Subcutaneous adipose tissue (tissue), 4 donors: Measurements from ENCODE around the gene CYTH1. TPM values are rescaled to one million over a fixed set of nuclear protein-coding genes. Genes with fewer than 3 reads are reported as not detected.

Source experiments
- CTCF ChIP-seq: fragments of 450-650 bp; IDR thresholded peaks from one replicate; pipeline ENCODE4 v1.5.1; 2016; ENCODE audit warnings: low read depth, mild to moderate bottlenecking, control low read depth, antibody characterized with exemption, moderate library complexity
- total RNA-seq, 4 donors: library from RNA; depleted of rRNA; stranded (reverse); fragments of >200 nt; gene quantifications; one replicate each; pipeline ENCODE4 v1.1.0, GENCODE V29; 2016

CYTH1 gene
- total RNA-seq, 4 donors from 2014 or later, result 54.0 to 86.5 (median 71.1) TPM

DNA sequence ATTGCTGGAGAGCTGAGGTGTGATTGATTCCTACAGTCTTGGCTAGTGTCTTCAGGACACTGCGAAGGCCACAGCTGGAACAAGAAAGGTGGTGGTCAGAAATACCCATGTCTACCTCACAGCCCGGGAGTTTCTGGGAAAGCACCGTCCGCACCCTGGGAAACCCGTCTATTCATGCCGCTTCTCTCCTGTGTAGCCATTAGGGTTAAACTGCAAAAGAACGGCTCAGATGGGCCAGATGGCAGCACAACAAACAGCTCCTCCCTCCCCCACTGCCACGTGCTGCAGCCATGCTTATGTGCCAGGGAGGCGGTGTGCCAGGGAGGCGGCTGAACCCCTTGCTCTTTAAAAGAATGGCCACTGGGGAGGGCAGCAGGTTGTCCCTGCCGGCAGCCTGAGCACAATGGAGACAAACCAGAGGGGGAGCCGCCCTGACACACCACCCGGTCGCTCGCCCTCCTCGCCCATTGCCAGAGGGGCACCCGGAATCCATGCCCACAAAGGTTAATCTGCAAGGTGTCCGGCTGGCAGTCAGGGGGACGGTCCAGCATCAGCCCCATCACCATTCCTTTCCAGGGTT lies 65.2 kb downstream of the CYTH1 start:
- TF ChIP-seq CTCF, result no peak

GRCh38 chr17:78716292-78716691 lies 65.8 kb downstream of the CYTH1 start:
- no peak for TF ChIP-seq CTCF

- TF ChIP-seq CTCF, result no peak
Measured at GRCh38 chr17:78715876-78716275, 66.2 kb downstream of the CYTH1 start.

- no peak for TF ChIP-seq CTCF
Measured at GRCh38 chr17:78715000-78715771, 66.9 kb downstream of the CYTH1 start.

DNA sequence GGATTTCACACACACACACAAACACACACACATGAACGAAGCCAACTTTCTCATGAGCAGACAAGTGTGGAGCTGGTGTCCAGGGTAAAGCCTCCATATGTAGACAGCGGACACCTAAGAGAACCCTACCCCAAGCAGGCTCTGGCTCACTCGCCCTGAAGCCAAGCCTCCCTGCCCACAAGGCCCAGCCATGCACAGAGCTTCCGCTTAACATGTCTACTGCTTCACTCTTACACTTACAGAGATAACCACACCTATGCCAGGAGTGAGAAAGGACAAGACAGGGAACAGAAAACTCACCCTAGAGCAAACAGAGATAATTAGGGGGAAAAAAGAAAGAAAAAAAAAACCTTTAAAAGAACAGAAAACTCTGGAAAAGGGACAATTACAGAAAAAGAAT lies 67.5 kb downstream of the CYTH1 start:
- no peak for TF ChIP-seq CTCF

DNA sequence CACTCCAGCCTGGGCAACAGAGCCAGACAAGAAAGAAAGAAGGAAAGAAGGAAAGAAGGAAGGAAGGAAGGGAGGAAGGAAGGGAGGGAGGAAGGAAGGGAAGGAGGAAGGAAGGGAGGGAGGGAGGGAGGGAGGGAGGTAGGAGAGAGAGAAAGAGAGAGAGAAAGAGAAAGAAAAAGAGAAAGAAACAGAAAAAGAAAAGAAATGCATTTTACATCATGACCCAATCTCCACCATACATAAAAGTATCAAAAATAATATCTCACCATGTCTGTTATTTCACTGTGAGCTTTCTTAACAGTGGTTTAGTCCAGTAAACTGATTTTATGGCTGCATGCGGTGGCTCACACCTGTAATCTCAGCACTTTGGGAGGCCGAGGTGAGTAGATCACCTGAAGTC lies 70.0 kb downstream of the CYTH1 start:
- no peak for TF ChIP-seq CTCF

- no peak for TF ChIP-seq CTCF
Measured at GRCh38 chr17:78710607-78711006, 71.5 kb downstream of the CYTH1 start.
